HepG2 (cell line): ENCODE data around the gene EGF. TPM values are rescaled to one million over a fixed set of nuclear protein-coding genes. Genes with fewer than 3 reads are reported as not detected.

Experiments
- FOXP1 ChIP-seq, 2 experiments: fragments of 450-650 bp in 1 of 2; IDR thresholded peaks; 2 replicates each; pipeline ENCODE4 v1.6.1; 2017 to 2018; ENCODE audit warnings: antibody characterized with exemption in 1 of 2
- GATAD2A ChIP-seq: IDR thresholded peaks from 2 replicates; pipeline ENCODE4 v1.6.1; 2016
- HNRNPLL ChIP-seq: fragments of 200-400 bp; formaldehyde crosslinking; IDR thresholded peaks from 2 replicates; pipeline ENCODE4 v1.6.1; 2017; ENCODE audit warnings: mild to moderate bottlenecking, low read depth, low read length; ENCODE audit not compliant: poor library complexity, severe bottlenecking
- JUNB ChIP-seq: sonication (generic); formaldehyde crosslinking; IDR thresholded peaks from 2 replicates; pipeline ENCODE4 v1.8.0; 2022; ENCODE audit warnings: missing genetic modification reagents, mild to moderate bottlenecking, borderline replicate concordance
- MTF2 ChIP-seq: sonication (generic); formaldehyde crosslinking; IDR thresholded peaks from 2 replicates; pipeline ENCODE4 v1.5.0; 2020; ENCODE audit warnings: missing genetic modification reagents, borderline replicate concordance
- RAD21 ChIP-seq: fragments of 450-650 bp; formaldehyde crosslinking; IDR thresholded peaks from 2 replicates; pipeline ENCODE4 v1.5.0; 2020; ENCODE audit warnings: mild to moderate bottlenecking
- RFX5 ChIP-seq: IDR thresholded peaks from 2 replicates; pipeline ENCODE4 v1.6.1; 2011; ENCODE audit warnings: low read depth, low read length, improper control_type of control experiment
- SMC3 ChIP-seq: IDR thresholded peaks from 2 replicates; pipeline ENCODE4 v1.6.1; 2011; ENCODE audit warnings: low read length, improper control_type of control experiment
- ZKSCAN8 ChIP-seq: IDR thresholded peaks from 2 replicates; pipeline ENCODE4 v1.6.1; 2016; ENCODE audit warnings: borderline replicate concordance, missing genetic modification reagents, missing compliant biosample characterization
- ZNF24 ChIP-seq: fragments of 450-650 bp; IDR thresholded peaks from 2 replicates; pipeline ENCODE4 v1.6.1; 2017; ENCODE audit warnings: antibody characterized with exemption, mild to moderate bottlenecking
- ZNF451 ChIP-seq: sonication (generic); formaldehyde crosslinking; IDR thresholded peaks from 2 replicates; pipeline ENCODE4 v1.5.0; 2020; ENCODE audit warnings: mild to moderate bottlenecking, missing genetic modification reagents
- ZXDC ChIP-seq: sonication (generic); formaldehyde crosslinking; IDR thresholded peaks from 2 replicates; pipeline ENCODE4 v1.5.0; 2020; ENCODE audit warnings: mild to moderate bottlenecking, missing genetic modification reagents
- polyA plus RNA-seq, 8 experiments: library from polyadenylated mRNA; depleted of rRNA in 3 of 8; stranded (reverse) in 7 of 8; unstranded in 1 of 8; fragments of >200 nt; fragmentation: Illumina TruSeq in 4 of 8; extraction: Trizol in 4 of 8; gene quantifications; 2 replicates each; pipeline versions ENCODE4 v1.2.1 to v1.2.3, GENCODE V29; 2011 to 2016; ENCODE audit warnings: low read depth in 4 of 8, missing spikeins in 1 of 8, mixed read lengths in 1 of 8; ENCODE audit not compliant: insufficient read depth in 1 of 8
- total RNA-seq, 5 experiments: library from RNA; depleted of rRNA; stranded (reverse); fragments of >200 nt; fragmentation: Illumina TruSeq; extraction: Trizol; gene quantifications; 2 replicates each; pipeline ENCODE4 v1.2.3, GENCODE V29; 2016; ENCODE audit warnings: low read depth in 1 of 5
- TF ChIP-seq, protein P1 (sequence below): sonication (generic); formaldehyde crosslinking; IDR thresholded peaks from one replicate; pipeline ENCODE4 v1.5.1; 2020; ENCODE audit warnings: mild to moderate bottlenecking, missing genetic modification reagents; ENCODE audit errors: not compliant biosample characterization
- TF ChIP-seq, protein P2 (sequence below): sonication (generic); formaldehyde crosslinking; IDR thresholded peaks from 2 replicates; pipeline ENCODE4 v1.5.0; 2020; ENCODE audit warnings: mild to moderate bottlenecking, missing genetic modification reagents, moderate library complexity
- TF ChIP-seq, protein P3 (sequence below): sonication (generic); formaldehyde crosslinking; IDR thresholded peaks from 2 replicates; pipeline ENCODE4 v1.8.0; 2022; ENCODE audit warnings: mild to moderate bottlenecking, missing genetic modification reagents; ENCODE audit not compliant: insufficient replicate concordance

EGF gene
- total and polyA plus RNA-seq, 2 of the 13 experiments (the other 11 are each of a cell fraction or from before 2014, with no cell fraction given), result 0.07 to 0.08 TPM

GRCh38 chr4:109998867-109999584 is 86.3 kb downstream of the EGF start (continued):
- TF ChIP-seq, protein P1, sequence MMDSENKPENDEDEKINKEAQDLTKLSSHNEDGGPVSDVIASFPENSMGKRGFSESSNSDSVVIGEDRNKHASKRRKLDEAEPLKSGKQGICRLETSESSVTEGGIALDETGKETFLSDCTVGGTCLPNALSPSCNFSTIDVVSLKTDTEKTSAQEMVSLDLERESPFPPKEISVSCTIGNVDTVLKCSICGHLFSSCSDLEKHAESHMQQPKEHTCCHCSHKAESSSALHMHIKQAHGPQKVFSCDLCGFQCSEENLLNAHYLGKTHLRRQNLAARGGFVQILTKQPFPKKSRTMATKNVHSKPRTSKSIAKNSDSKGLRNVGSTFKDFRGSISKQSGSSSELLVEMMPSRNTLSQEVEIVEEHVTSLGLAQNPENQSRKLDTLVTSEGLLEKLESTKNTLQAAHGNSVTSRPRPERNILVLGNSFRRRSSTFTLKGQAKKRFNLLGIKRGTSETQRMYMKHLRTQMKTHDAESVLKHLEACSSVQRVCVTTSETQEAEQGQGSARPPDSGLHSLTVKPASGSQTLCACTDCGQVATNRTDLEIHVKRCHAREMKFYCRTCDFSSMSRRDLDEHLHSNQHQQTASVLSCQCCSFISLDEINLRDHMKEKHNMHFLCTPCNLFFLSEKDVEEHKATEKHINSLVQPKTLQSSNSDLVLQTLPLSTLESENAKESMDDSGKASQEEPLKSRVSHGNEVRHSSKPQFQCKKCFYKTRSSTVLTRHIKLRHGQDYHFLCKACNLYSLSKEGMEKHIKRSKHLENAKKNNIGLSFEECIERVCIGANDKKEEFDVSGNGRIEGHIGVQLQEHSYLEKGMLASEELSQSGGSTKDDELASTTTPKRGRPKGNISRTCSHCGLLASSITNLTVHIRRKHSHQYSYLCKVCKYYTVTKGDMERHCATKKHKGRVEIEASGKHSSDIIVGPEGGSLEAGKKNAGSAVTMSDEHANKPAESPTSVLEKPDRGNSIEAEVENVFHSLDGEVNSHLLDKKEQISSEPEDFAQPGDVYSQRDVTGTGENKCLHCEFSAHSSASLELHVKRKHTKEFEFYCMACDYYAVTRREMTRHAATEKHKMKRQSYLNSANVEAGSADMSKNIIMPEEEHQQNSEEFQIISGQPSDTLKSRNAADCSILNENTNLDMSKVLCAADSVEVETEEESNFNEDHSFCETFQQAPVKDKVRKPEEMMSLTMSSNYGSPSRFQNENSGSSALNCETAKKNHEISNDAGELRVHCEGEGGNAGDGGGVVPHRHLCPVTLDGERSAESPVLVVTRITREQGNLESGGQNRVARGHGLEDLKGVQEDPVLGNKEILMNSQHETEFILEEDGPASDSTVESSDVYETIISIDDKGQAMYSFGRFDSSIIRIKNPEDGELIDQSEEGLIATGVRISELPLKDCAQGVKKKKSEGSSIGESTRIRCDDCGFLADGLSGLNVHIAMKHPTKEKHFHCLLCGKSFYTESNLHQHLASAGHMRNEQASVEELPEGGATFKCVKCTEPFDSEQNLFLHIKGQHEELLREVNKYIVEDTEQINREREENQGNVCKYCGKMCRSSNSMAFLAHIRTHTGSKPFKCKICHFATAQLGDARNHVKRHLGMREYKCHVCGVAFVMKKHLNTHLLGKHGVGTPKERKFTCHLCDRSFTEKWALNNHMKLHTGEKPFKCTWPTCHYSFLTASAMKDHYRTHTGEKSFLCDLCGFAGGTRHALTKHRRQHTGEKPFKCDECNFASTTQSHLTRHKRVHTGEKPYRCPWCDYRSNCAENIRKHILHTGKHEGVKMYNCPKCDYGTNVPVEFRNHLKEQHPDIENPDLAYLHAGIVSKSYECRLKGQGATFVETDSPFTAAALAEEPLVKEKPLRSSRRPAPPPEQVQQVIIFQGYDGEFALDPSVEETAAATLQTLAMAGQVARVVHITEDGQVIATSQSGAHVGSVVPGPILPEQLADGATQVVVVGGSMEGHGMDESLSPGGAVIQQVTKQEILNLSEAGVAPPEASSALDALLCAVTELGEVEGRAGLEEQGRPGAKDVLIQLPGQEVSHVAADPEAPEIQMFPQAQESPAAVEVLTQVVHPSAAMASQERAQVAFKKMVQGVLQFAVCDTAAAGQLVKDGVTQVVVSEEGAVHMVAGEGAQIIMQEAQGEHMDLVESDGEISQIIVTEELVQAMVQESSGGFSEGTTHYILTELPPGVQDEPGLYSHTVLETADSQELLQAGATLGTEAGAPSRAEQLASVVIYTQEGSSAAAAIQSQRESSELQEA (CRISPR knock-in tag), result no peak
- TF ChIP-seq, protein P2, sequence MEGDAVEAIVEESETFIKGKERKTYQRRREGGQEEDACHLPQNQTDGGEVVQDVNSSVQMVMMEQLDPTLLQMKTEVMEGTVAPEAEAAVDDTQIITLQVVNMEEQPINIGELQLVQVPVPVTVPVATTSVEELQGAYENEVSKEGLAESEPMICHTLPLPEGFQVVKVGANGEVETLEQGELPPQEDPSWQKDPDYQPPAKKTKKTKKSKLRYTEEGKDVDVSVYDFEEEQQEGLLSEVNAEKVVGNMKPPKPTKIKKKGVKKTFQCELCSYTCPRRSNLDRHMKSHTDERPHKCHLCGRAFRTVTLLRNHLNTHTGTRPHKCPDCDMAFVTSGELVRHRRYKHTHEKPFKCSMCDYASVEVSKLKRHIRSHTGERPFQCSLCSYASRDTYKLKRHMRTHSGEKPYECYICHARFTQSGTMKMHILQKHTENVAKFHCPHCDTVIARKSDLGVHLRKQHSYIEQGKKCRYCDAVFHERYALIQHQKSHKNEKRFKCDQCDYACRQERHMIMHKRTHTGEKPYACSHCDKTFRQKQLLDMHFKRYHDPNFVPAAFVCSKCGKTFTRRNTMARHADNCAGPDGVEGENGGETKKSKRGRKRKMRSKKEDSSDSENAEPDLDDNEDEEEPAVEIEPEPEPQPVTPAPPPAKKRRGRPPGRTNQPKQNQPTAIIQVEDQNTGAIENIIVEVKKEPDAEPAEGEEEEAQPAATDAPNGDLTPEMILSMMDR (CRISPR knock-in tag), result peak; percentile 79
- no peak for TF ChIP-seq MTF2 (CRISPR knock-in tag)
- no peak for TF ChIP-seq FOXP1 (IDR thresholded peaks at IDR 0.05)
- TF ChIP-seq FOXP1 (CRISPR knock-in tag; IDR thresholded peaks at IDR 0.05), result no peak
- TF ChIP-seq ZXDC (CRISPR knock-in tag), result no peak
- TF ChIP-seq, protein P3, sequence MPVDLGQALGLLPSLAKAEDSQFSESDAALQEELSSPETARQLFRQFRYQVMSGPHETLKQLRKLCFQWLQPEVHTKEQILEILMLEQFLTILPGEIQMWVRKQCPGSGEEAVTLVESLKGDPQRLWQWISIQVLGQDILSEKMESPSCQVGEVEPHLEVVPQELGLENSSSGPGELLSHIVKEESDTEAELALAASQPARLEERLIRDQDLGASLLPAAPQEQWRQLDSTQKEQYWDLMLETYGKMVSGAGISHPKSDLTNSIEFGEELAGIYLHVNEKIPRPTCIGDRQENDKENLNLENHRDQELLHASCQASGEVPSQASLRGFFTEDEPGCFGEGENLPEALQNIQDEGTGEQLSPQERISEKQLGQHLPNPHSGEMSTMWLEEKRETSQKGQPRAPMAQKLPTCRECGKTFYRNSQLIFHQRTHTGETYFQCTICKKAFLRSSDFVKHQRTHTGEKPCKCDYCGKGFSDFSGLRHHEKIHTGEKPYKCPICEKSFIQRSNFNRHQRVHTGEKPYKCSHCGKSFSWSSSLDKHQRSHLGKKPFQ (CRISPR knock-in tag), result no peak
- TF ChIP-seq RFX5, result no peak
- peak; percentile 72 for TF ChIP-seq RAD21 (CRISPR knock-in tag)
- TF ChIP-seq HNRNPLL, result no peak
- TF ChIP-seq SMC3, result peak; percentile 74
- TF ChIP-seq ZNF451 (CRISPR knock-in tag), result no peak
- TF ChIP-seq GATAD2A (CRISPR knock-in tag), result 0 out of 2 replicates have a peak, but pooled peaks have one; percentile 30
- 0 out of 2 replicates have a peak, but pooled peaks have one; percentile 37 for TF ChIP-seq ZKSCAN8 (CRISPR knock-in tag)
- TF ChIP-seq JUNB (CRISPR knock-in tag), result no peak
- no peak for TF ChIP-seq ZNF24
